ENCODE data around the gene TRIM28. TPM values are rescaled to one million over a fixed set of nuclear protein-coding genes. Genes with fewer than 3 reads are reported as not detected.

The TRIM28 gene
- total and polyA plus RNA-seq, 9 of the 15 experiments (the other 6 are each of a cell fraction or from before 2014, with no cell fraction given): 12.1 to 797 (median 490) TPM

GRCh38 chr19:58558066-58558622 is 14.3 kb downstream of the TRIM28 start, which contains the start of gene UBE2M (continued):
- TF ChIP-seq HNRNPH1 (optimal IDR thresholded peaks at IDR 0.05; ENCODE audit: low read depth, low read length): no peak
- no peak for TF ChIP-seq RNF2 (IDR thresholded peaks at IDR 0.05)
- TF ChIP-seq CLOCK (CRISPR knock-in tag; IDR thresholded peaks at IDR 0.05; ENCODE audit: borderline replicate concordance): no peak
- no peak for TF ChIP-seq ZNF165 (CRISPR knock-in tag; IDR thresholded peaks at IDR 0.05; ENCODE audit: borderline replicate concordance)
- no peak for TF ChIP-seq JUNB (CRISPR knock-in tag; conservative IDR thresholded peaks at IDR 0.05)
- TF ChIP-seq HES1 (IDR thresholded peaks at IDR 0.05; ENCODE audit: low read depth): peak; percentile 68; the same call in 1 of the 2 replicates
- no peak for TF ChIP-seq HDAC8 (tag; IDR thresholded peaks at IDR 0.05)
- TF ChIP-seq MYC (IDR thresholded peaks at IDR 0.05; ENCODE audit: low read depth, low read length): no peak; the same call in 1 of the 2 replicates
- TF ChIP-seq MYC (CRISPR knock-in tag; IDR thresholded peaks at IDR 0.05; ENCODE audit: borderline replicate concordance, low read depth): no peak
- TF ChIP-seq ARHGAP35 (IDR thresholded peaks at IDR 0.05; ENCODE audit: partially characterized antibody): no peak
- TF ChIP-seq ZNF232 (CRISPR knock-in tag; IDR thresholded peaks at IDR 0.05): no peak
- TF ChIP-seq HNRNPL (IDR thresholded peaks at IDR 0.05; ENCODE audit: low read depth, low read length): no peak
- TF ChIP-seq SMARCA4 (IDR thresholded peaks at IDR 0.05): 0 out of 2 replicates have a peak, but pooled peaks have one; percentile 31
- no peak for TF ChIP-seq E2F6 (IDR thresholded peaks at IDR 0.05; ENCODE audit: borderline replicate concordance in 1 of 2, extremely low read depth in 1 of 2, insufficient read depth in 1 of 2, insufficient read length in 1 of 2, low read depth in 1 of 2, low read length in 1 of 2, poor library complexity in 1 of 2, severe bottlenecking in 1 of 2)
- TF ChIP-seq NR2C1 (IDR thresholded peaks at IDR 0.05): peak; percentile 96
- TF ChIP-seq NR2C1 (tag; IDR thresholded peaks at IDR 0.05): peak; percentile 97
- no peak for TF ChIP-seq L3MBTL2 (IDR thresholded peaks at IDR 0.05)

All from K562 (cell line).